ENCODE measurements around the gene ZNF786. TPM values are rescaled to one million over a fixed set of nuclear protein-coding genes. Genes with fewer than 3 reads are reported as not detected.
"Not testable (repeated sequence)": the region's sequence is repeated elsewhere in the genome, so short reads cannot be mapped to it uniquely, and the experiment has no call there.

Gene ZNF786
- polyA plus RNA-seq, 4 donors = 8.4 to 10.5 (median 9.6) TPM

GRCh38 chr7:149036676-149037075, 53.8 kb downstream of the ZNF786 start:
- no peak for DNase-seq (ENCODE audit: low read depth in 4 of 4, low spot score in 3 of 4)

GRCh38 chr7:149031353-149031910, 59.1 kb downstream of the ZNF786 start:
- no peak for DNase-seq (ENCODE audit: low read depth in 4 of 4, low spot score in 3 of 4)

GRCh38 chr7:149030439-149030838, 60.1 kb downstream of the ZNF786 start:
- not testable (repeated sequence) for DNase-seq (ENCODE audit: low read depth in 4 of 4, low spot score in 3 of 4)

GRCh38 chr7:149028346-149029109, 62.0 kb downstream of the ZNF786 start, which contains the start of gene PDIA4:
TSS of gene PDIA4 (minus strand) at chr7:149028505. CDS start at chr7:149028408, 97 bp downstream.
- peak; percentile 94 to 98 (median 95) for DNase-seq (ENCODE audit: low read depth in 4 of 4, low spot score in 3 of 4)

DNA sequence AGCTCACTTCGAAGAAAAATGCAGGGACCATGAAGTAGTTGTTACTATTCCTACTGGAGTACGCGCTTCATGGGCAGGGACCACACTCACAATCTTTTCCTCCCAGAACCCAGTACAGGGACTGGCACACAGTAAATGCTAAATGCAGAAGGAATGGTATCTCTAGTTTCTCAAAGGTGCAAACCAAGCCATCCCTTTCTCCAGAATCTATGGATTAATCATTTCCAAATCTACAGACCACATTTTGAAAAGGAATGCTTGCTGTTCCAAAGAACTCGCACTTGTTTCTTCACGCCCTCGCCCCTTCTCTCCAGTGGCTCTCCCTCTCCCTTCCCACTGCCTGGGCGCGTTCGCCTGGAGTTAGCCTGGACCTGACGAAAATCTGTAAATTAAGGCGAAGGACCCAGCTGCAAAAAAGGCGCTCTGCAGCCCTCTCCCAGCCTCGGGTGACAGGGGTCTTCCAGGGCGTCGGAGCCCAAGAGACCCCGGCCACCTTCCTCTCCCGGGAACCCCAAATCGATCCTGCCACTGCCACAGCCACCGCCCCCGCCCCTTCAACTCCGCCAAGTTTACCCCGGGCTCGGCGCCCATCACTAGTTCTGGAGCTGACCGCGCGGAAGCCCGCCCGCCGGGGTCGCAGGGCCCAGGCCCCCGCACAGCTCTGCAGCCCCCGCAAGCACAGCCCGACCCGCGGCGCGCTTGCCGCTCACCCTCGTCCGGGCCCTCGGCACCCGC, 62.7 kb downstream of the ZNF786 start:
- peak in 1 of 4 donors; percentile 10 for DNase-seq (ENCODE audit: low read depth in 4 of 4, low spot score in 3 of 4)

GRCh38 chr7:149027055-149027454, 63.5 kb downstream of the ZNF786 start:
- DNase-seq (ENCODE audit: low read depth in 4 of 4, low spot score in 3 of 4) = no peak

GRCh38 chr7:149023662-149024061, 66.9 kb downstream of the ZNF786 start:
- no peak for DNase-seq (ENCODE audit: low read depth in 4 of 4, low spot score in 3 of 4)

DNA sequence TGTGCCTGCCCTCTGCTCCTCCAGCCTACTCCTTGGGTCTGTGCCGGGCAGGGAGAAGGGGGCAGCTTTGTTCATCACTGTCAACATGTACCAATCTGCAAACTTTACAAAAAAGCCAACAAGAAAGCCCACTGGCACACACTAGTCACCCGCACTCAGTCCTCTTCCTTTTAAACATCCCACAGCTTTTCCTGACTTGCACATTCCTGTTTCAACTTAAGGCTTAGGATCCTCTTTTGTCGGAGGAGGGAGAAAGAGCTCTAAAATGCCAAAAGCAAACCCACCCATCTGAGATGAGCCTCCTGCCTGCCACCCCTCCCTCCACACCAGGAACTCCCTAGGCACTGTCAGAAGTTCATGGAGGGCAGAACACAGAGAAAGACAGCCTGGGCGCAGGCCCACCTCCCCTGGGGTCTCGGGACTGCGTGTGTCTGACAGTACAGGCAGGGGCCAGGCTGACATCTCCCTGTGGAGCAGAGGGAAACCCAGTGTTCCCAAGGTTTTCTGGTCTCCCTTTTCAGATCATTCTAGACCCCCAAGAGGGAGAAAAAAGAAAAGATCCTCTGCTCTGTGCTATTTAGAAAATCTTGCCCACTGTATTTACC, 67.7 kb downstream of the ZNF786 start:
- no peak for DNase-seq (ENCODE audit: low read depth in 4 of 4, low spot score in 3 of 4)

DNA sequence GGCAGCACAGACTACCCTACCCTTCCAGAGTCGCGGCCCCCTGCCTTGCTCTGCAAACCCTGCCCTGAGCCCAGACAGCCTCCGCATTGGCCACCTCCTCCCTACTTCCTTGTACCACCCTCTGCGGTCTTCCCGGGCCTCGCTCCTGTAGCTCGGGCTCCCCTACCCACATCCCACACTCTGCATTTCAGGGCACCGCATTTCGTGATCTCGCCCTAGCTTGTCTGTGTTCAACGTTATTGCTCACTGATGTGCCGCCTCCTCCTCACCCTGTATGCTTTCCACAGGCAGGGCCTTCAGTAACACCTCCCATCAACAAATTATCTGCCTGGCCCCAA, 68.8 kb downstream of the ZNF786 start:
- DNase-seq (ENCODE audit: low read depth in 4 of 4, low spot score in 3 of 4) = no peak

GRCh38 chr7:149020483-149020882, 70.0 kb downstream of the ZNF786 start:
- DNase-seq (ENCODE audit: low read depth in 4 of 4, low spot score in 3 of 4) = no peak

Other genes with a start within 250 kb of the ZNF786 start
- gene EZH2, start 206.4 kb downstream of the ZNF786 start, polyA plus RNA-seq (ENCODE audit: insufficient read length in 4 of 4) = 10 to 100 TPM; 34.7 to 39.5 (median 37.6) TPM
- 100 to 1,000 TPM; 166 to 197 (median 191) TPM for gene PDIA4, start 62.2 kb downstream of the ZNF786 start, polyA plus RNA-seq (ENCODE audit: insufficient read length in 4 of 4)
- gene ZNF425, start 35.6 kb upstream of the ZNF786 start, polyA plus RNA-seq (ENCODE audit: insufficient read length in 4 of 4) = 1 to 10 TPM; 6.4 to 9.1 (median 7.0) TPM
- gene ZNF398, start 56.7 kb upstream of the ZNF786 start, polyA plus RNA-seq (ENCODE audit: insufficient read length in 4 of 4) = 10 to 100 TPM; 13.1 to 15.0 (median 14.2) TPM
- 10 to 100 TPM; 24.1 to 31.4 (median 27.7) TPM for gene ZNF282, start 104.8 kb upstream of the ZNF786 start, polyA plus RNA-seq (ENCODE audit: insufficient read length in 4 of 4)
- gene ZNF212, start 148.9 kb upstream of the ZNF786 start, polyA plus RNA-seq (ENCODE audit: insufficient read length in 4 of 4) = 10 to 100 TPM; 16.5 to 18.4 (median 18.0) TPM
- 10 to 100 TPM; 11.8 to 14.3 (median 13.1) TPM for gene ZNF783, start 171.5 kb upstream of the ZNF786 start, polyA plus RNA-seq (ENCODE audit: insufficient read length in 4 of 4)

Data from right renal pelvis (tissue), 4 donors.